ENCODE results near the gene CCDC14. TPM values are rescaled to one million over a fixed set of nuclear protein-coding genes. Genes with fewer than 3 reads are reported as not detected.

Gene CCDC14
- total RNA-seq, 1 donor: 51.4 TPM

GRCh38 chr3:123926396-123926795 is 34.6 kb downstream of the CCDC14 start:
- Histone ChIP-seq H3K27ac (ENCODE audit: low read depth, low read length) (no peak overlapping the region), H2AFZ (ENCODE audit: low read length) (no peak overlapping the region), H3K4me3 (ENCODE audit: insufficient read depth, low read length) (no peak overlapping the region), H3K79me2 (ENCODE audit: insufficient read depth, low read length) (no peaks in the 10 kb centered on the region), H3K4me1 (ENCODE audit: insufficient read depth, low read length) (no peaks in the 10 kb centered on the region), H3K9me3 (ENCODE audit: low read depth, low read length) (no peaks in the 10 kb centered on the region), H3K4me2 (ENCODE audit: insufficient read depth, low read length) (no peak overlapping the region), H3K36me3 (ENCODE audit: insufficient read depth, low read length) (peaks cover 44% of the 10 kb centered on the region), H4K20me1 (ENCODE audit: insufficient read depth, low read length) (no peaks in the 10 kb centered on the region), H3K27me3 (ENCODE audit: insufficient read depth, low read length) (no peaks in the 10 kb centered on the region)
- DNase-seq (ENCODE audit: insufficient read length, low spot score, missing footprints): no peak
- no peak for TF ChIP-seq CTCF (IDR thresholded peaks at IDR 0.05; ENCODE audit: extremely low read depth, low read depth, low read length)

- no peaks in the 10 kb centered on the region for H3K79me2 ChIP-seq (ENCODE audit: insufficient read depth, low read length)
- H3K4me1 ChIP-seq (ENCODE audit: insufficient read depth, low read length): no peaks in the 10 kb centered on the region
- H3K36me3 ChIP-seq (ENCODE audit: insufficient read depth, low read length): peaks cover 42% of the 10 kb centered on the region
- no peak for TF ChIP-seq CTCF (IDR thresholded peaks at IDR 0.05; ENCODE audit: extremely low read depth, low read depth, low read length)
- H4K20me1 ChIP-seq (ENCODE audit: insufficient read depth, low read length): no peaks in the 10 kb centered on the region
- H3K4me3 ChIP-seq (ENCODE audit: insufficient read depth, low read length): no peak overlapping the region
- no peaks in the 10 kb centered on the region for H3K27me3 ChIP-seq (ENCODE audit: insufficient read depth, low read length)
- no peak for DNase-seq (ENCODE audit: insufficient read length, low spot score, missing footprints)
- no peak overlapping the region for H3K27ac ChIP-seq (ENCODE audit: low read depth, low read length)
- H3K9me3 ChIP-seq (ENCODE audit: low read depth, low read length): no peaks in the 10 kb centered on the region
- no peak overlapping the region for H2AFZ ChIP-seq (ENCODE audit: low read length)
- no peak overlapping the region for H3K4me2 ChIP-seq (ENCODE audit: insufficient read depth, low read length)
Measured at GRCh38 chr3:123920868-123921267, 40.2 kb downstream of the CCDC14 start.

GRCh38 chr3:123920383-123920782 is 40.6 kb downstream of the CCDC14 start:
- Histone ChIP-seq H3K36me3 (ENCODE audit: insufficient read depth, low read length) (peaks cover 39% of the 10 kb centered on the region), H3K4me2 (ENCODE audit: insufficient read depth, low read length) (no peak overlapping the region), H4K20me1 (ENCODE audit: insufficient read depth, low read length) (no peaks in the 10 kb centered on the region), H3K79me2 (ENCODE audit: insufficient read depth, low read length) (no peaks in the 10 kb centered on the region), H3K9me3 (ENCODE audit: low read depth, low read length) (no peaks in the 10 kb centered on the region), H3K27ac (ENCODE audit: low read depth, low read length) (no peak overlapping the region), H3K4me3 (ENCODE audit: insufficient read depth, low read length) (no peak overlapping the region), H3K27me3 (ENCODE audit: insufficient read depth, low read length) (no peaks in the 10 kb centered on the region), H2AFZ (ENCODE audit: low read length) (no peak overlapping the region), H3K4me1 (ENCODE audit: insufficient read depth, low read length) (no peaks in the 10 kb centered on the region)
- TF ChIP-seq CTCF (IDR thresholded peaks at IDR 0.05; ENCODE audit: extremely low read depth, low read depth, low read length): no peak
- no peak for DNase-seq (ENCODE audit: insufficient read length, low spot score, missing footprints)

- Histone ChIP-seq H3K79me2 (ENCODE audit: insufficient read depth, low read length) (no peaks in the 10 kb centered on the region), H3K4me3 (ENCODE audit: insufficient read depth, low read length) (no peak overlapping the region), H2AFZ (ENCODE audit: low read length) (no peak overlapping the region), H3K36me3 (ENCODE audit: insufficient read depth, low read length) (peaks cover 46% of the 10 kb centered on the region), H3K27me3 (ENCODE audit: insufficient read depth, low read length) (no peaks in the 10 kb centered on the region), H3K9me3 (ENCODE audit: low read depth, low read length) (no peaks in the 10 kb centered on the region), H3K27ac (ENCODE audit: low read depth, low read length) (no peak overlapping the region), H4K20me1 (ENCODE audit: insufficient read depth, low read length) (no peaks in the 10 kb centered on the region), H3K4me2 (ENCODE audit: insufficient read depth, low read length) (no peak overlapping the region), H3K4me1 (ENCODE audit: insufficient read depth, low read length) (no peaks in the 10 kb centered on the region)
- TF ChIP-seq CTCF (IDR thresholded peaks at IDR 0.05; ENCODE audit: extremely low read depth, low read depth, low read length): no peak
- DNase-seq (ENCODE audit: insufficient read length, low spot score, missing footprints): no peak
Measured at GRCh38 chr3:123919353-123919752, 41.7 kb downstream of the CCDC14 start.

Measured in osteoblast (primary cell).